HG02610 (cell line): ENCODE measurements around the gene HOMER3.

ENCODE experiments used
- ATAC-seq: cut with Tn5 transposase; IDR thresholded peaks from one replicate; pipeline ENCODE4 v1.9.1; 2021; ENCODE audit warnings: mild to moderate bottlenecking, moderate library complexity; ENCODE audit not compliant: unreplicated experiment

The HOMER3 gene

DNA sequence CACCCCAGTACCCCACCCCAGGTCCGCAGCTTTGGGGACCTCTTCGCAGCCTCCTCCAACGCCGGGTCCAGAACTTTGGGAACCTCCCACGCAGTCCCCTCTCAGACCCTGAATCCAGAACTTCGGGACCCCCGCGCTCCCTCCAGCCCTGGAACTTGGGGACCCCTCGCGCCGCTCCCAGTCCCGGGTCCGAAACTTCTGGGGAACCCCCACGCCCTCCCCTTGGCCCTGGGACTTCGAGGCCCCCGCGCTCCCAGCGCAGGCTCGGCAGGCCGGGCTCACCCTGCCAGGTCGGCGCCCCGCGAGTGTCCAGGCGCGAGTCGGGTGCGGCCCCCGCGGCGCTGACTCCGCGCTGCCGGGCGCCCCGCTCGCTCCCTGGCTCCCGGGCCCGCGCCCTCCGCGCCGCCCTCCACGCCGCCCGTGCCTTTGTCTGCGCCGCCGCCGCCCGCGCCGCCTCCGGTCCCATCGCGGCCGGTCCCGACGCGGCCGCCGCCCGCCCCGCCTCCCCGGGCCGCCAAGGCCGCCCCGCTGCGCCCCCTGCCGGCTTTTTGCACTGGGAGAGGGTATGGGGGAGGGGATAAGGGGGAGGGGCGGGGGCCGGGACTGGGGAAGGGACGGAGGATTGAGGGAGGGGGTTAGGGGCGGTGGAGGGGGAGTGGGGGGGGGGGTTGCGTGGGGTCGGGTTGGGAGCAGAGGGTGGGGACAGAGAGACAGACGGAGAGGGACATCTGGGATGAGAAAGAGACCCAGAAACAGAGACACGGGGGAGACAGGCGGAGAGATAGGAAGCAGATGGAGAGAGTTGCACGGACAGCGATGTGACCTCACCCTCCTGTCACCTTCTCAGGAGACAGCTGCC is at the start of gene HOMER3:
TSS of gene HOMER3 (minus strand) at position 449 of the 859 bp plus-strand sequence. CDS start 2,235 bp downstream, outside the sequence.
- ATAC-seq: no peak

DNA sequence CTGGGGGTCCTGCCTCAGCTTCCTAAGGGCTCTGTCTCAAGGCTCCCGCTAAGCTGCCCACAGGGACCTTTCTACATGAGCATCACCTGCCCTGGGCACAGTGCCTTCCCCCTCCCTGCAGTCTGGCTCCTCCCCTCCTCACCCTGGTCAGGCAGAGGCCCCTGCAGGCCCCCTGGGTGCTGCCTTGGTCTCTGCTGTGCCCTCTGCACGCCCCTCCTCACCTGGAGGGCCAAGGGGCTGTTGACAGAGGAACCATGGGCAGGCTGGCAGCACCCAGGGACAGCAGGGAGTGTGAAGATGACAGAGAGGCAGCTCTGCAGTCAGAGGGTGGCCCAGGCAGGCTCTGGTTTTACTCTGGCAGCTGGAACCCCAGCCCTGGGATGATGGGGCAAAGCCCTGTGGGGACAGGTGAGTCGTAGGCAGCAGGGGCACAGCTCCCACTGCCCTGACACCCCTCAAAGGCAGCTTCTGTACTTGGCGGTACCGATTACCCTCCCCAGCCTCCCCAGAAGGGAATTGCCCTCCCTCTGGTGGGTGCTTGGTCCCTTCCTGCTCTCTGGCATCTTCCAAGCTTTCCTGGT is 49.2 kb upstream of the HOMER3 start:
- no peak for ATAC-seq

DNA sequence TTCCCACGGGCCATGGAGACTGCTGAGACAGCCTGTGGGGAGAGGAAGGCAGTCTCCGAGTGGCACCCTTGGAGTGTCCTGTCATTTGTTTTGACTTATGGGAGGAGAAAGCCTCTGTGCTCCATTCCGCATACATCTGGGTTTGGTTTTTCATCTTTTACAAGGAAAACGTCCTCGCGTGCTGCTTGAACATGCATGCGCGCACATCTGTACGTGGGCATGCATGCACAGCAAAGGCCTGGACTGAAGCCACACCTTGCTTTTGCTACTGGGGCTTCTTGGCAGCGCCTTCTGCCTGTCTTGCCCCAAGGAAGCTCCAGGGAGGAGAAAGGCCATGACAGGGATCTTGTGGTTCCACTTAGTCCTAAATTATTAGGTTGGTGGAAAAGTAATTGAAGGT is 48.3 kb upstream of the HOMER3 start:
- ATAC-seq: no peak

DNA sequence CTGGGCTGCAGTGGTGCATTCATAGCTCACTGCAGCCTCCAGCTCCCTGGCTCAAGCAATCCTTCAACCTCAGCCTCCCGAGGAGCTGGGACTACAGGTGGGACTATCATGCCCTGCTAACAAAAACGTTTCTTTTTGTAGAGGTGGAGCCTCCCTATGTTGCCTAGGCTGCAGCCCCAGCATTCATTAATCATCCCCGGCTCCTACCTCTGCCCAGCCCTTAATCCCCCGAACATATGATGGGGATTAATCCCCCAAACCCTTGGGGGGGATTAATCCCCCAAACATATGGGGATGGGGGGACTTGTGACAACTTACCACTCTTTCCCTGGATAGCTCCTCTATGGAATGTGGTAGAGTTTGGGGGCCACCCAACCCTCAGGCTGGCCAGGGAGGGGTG is 46.4 kb upstream of the HOMER3 start:
- no peak for ATAC-seq

DNA sequence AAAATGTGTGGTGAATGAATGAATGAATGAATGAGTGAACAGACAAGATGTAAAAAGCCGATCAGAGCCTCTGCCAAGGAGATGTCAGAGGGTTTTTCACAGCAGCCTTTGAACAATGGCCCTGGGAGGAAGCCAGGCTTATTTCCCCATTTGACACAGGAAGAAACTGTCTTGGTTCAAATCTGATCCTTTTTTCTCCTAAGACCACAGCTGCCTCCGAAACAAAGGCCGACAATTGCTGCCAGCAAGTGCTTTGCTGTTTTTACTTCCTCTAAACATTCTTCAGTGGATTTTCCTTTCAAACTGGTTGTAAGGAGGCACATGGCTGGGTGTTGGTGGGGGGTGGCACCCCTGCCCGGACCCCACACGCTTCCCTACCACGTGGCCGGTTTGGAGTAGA is 44.2 kb upstream of the HOMER3 start:
- ATAC-seq: no peak

DNA sequence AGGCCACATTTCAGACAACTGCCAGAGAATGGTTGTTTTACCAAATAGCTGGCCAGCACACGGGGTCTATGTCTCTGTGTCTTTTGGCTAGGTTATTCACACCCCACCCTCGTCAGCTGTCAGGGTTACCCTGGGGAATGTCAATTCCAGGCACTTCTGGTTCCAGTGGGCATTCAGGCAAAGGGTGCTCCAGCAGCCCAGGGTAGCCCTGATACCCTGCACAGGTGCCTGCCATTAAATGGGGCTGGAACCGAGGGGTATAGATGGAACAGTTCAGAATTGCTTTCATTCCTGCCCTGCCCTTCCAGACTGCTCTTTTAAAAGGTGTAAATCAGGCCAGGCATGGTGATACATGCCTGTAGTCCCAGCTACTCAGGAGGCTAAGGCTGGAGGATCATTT is 43.2 kb upstream of the HOMER3 start:
- ATAC-seq: no peak

- ATAC-seq: no peak
Measured at GRCh38 chr19:18982669-18983068, 41.7 kb upstream of the HOMER3 start.

- ATAC-seq: no peak
Measured at GRCh38 chr19:18980432-18981020, 39.5 kb upstream of the HOMER3 start.

GRCh38 chr19:18978616-18979015 is 37.6 kb upstream of the HOMER3 start:
- ATAC-seq: no peak

DNA sequence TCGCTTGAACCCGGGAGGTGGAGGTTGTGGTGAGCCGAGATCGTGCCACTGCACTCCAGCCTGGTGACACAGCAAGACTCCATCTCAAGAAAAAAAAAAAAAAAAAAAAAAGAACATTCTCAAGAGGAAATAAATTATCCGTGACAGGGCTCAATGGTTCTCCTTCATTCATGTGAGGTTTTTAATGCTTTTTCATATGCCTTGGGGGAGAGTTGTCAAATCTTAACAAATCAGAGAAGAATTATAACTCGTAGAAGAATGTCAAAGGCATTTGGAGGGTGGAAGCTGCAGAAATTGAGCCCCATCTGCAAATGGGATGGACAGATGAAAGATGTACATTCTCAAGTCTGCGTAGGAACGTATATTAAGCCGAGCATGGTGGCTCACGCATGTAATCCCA is 34.9 kb upstream of the HOMER3 start:
- no peak for ATAC-seq

GRCh38 chr19:18975011-18975410 is 34.0 kb upstream of the HOMER3 start:
- ATAC-seq: no peak

- no peak for ATAC-seq
Measured at GRCh38 chr19:18972851-18973250, 31.8 kb upstream of the HOMER3 start.

- no peak for ATAC-seq
Measured at GRCh38 chr19:18972301-18972811, 31.3 kb upstream of the HOMER3 start.

DNA sequence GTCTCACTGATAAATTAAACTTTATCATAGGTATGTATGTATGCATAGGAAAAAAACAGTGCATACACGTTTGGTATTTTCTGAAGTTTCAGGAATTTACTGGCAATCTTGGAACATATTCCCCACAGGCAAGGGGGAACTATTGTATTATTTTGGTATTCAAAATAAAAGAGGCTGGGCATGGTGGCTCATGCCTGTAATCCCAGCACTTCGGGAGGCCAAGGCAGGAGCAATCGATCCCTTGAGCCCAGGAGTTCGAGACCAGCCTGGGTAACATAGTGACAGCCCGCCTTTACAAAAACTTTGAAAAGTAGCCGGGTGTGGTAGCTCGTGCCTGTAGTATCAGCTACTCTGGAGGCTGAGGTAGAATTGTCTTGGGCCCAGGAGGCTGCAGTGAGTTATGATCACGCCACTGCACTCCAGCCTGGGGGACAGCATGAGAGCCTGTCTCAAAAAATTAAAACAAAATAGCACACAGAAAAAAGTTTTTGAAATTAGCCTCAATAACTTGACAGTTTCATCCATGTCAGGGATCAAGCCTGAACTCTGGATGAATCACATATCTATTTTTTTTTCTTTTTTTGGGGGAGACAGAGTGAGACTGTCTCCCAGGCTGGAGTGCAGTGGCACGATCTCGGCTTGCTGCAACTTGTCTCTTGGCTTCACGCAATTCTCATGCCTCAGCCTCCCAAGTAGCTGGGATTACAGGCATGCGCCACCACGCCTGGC is 29.1 kb upstream of the HOMER3 start:
- no peak for ATAC-seq

- no peak for ATAC-seq
Measured at GRCh38 chr19:18967358-18968146, 26.5 kb upstream of the HOMER3 start.

GRCh38 chr19:18966307-18966706 is 25.3 kb upstream of the HOMER3 start:
- no peak for ATAC-seq

DNA sequence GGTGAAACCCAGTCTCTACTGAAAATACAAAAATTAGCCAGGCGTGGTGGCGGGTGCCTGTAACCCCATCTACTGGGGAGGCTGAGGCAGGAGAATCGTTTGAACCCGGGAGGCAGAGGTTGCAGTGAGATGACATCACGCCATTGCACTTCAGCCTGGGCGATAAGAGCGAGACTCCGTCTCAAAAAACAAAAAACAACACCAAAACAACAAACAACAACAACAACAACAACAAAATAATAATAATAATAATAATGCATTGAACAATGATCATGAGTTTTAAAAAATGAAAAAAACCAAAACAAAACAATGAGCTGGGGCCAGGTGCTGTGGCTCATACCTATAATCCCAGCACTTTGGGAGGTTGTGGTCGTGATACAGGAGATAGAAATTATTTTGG is 23.1 kb upstream of the HOMER3 start:
- ATAC-seq: no peak

- no peak for ATAC-seq
Measured at GRCh38 chr19:18961767-18962620, 21.0 kb upstream of the HOMER3 start.

DNA sequence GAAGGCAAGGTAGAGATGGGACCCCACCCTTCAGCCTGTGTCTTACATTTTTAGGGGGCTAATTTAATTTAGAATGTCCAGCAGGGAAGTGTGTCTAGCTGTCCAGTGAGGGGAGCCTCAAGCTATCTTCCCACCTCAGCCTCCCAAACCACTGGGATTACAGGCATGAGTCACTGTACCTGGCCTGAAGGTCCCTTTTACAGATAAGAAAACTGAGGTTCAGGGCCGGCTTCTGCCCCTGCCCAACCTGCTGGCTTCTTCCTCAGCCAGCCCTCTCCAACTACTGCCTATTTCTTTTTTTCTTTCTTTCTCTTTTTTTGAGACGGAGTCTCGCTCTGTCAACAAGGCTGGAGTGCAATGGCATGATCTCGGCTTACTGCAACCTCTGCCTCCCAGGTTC is 19.4 kb upstream of the HOMER3 start:
- no peak for ATAC-seq

DNA sequence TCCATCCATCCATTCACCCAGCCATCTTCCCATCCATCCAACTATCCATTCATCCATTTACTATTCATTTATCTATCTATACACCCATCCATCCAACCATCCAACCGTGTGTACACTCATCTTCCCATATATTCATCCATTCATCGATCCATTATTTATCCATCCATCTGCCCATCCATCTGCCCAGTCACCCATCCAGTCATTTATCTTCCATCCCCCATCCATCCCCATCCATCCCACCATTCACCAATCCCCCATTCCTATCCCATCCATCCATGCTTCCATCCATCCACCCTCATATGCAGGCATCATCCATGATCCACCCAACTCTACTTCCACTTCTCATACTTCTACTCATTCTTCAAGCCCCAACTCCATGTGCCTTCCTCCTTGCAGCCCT is 14.0 kb upstream of the HOMER3 start:
- ATAC-seq: no peak
